GM18502 (cell line): ENCODE measurements around the gene BCAS4.

ENCODE experiments used
- ATAC-seq: cut with Tn5 transposase; IDR thresholded peaks from one replicate; pipeline ENCODE4 v1.9.1; 2021; ENCODE audit warnings: mild to moderate bottlenecking; ENCODE audit not compliant: unreplicated experiment, poor library complexity

BCAS4 gene

GRCh38 chr20:50848846-50849673 lies 54.2 kb downstream of the BCAS4 start:
- ATAC-seq, result no peak

DNA sequence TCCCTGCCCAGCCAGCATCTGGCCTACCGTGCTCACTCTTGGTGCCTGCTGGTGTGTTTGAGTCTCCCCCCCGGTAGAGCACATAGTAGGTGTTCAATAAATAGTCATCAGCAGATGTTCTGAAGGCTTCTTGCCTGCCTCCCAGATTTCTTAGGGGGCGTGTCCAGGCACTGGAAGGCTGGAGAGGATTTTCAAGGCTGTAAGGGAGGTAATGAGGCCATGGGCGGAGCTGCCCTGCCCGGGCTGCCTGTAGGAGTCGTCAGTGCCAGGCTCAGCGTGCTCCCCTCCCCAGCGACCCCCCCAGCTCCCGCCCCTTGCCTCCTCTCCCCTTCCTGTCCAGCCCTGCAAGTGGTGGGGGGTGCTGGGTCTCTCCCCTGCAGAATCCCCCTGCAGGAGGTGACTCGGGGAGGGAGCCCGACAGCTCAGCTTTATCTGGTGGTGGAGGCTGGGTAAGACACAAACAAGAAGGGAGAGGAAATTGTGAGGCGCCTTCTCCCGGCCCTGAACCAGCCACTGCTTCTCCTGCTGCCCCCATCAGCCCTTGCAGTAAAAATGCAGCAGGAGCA lies 55.9 kb downstream of the BCAS4 start:
- no peak for ATAC-seq

GRCh38 chr20:50852085-50852484 lies 57.2 kb downstream of the BCAS4 start:
- no peak for ATAC-seq

- no peak for ATAC-seq
Observed at GRCh38 chr20:50854506-50855249, 59.8 kb downstream of the BCAS4 start.

DNA sequence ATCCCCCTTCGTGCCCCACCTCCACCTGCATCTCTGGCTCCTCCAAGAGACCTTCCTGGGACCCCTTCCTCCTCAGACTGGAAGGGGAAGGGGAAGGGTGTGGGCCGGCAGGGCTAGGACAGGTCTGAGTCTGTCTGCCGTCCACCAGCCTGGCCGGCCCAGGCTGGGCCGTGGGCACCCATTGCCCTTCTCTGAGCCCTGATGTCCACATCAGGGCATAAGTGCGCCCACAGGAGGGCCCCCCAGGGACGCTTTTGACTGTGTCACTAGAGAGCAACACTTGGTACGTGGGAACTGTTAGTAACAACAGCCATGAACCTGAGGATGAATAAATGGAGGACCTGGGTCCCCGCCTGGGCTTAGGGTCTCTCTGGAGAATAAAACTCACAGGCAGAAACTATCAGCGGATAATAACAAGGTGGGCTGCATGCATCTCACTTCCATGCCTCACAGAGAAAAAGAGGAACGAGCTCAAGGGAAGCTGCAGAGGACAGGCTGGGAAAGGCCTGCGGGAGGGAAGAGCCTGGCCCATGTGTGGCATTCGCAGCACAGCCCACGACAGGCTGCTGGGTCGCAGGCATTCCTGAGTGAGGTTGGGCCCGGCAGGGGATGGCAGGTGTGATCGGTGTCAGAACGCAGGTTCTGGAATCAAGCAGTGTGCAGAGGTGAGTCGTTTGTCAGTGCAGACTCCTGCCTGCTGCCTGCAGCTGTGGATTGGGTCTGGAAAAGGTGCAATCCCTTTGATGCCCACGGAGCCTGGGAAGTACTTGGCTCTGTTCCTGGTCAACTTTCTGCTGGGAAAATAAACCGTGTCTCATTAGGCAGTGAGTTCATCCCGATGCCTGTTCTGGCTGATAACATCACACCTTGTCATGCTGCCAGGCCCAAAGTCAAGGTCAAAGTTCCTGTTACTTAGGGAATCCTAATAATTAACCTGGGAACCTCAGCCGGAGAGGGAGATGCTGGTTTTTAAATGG lies 60.9 kb downstream of the BCAS4 start:
- ATAC-seq, result no peak

GRCh38 chr20:50856475-50857041 lies 61.7 kb downstream of the BCAS4 start:
- no peak for ATAC-seq

DNA sequence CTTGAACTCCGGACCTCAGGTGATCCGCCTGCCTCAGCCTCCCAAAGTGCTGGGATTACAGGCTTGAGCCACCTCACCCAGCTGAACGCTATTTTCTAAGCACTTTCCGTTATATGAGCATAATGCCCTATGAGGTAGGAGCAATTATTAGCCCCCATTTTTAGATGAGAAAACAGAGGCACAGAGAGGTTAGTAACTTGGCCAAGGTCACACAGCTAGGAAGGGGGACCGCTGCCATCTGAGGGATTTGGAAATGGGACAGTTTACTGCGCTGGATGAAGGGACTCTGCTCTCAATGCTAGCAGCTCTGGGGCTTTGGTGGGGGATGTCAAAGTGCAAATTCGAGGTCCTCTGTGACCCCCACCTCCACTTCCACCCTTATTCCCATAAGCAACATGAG lies 62.5 kb downstream of the BCAS4 start:
- no peak for ATAC-seq

GRCh38 chr20:50858525-50858924 lies 63.7 kb downstream of the BCAS4 start:
- no peak for ATAC-seq

DNA sequence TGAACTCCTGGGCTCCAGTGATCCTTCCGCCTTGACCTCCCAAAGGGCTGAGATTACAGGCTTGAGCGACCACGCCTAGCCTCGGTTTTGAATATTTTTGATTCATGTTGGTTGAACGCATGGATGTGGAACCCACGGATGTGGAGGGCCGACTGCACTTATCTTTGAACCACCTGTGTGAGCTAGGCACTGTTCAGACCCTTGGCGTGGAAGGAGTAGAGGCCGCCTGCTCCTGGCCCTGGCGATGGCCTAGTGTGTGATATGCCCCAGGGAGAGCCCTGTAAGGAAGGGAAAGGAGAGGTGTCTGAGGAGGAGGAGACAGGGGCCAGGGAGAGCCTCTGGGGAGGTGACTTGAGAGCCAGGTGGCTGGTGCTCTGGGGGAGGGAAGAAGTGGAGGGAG lies 64.3 kb downstream of the BCAS4 start:
- ATAC-seq, result no peak

- no peak for ATAC-seq
Observed at GRCh38 chr20:50861012-50861411, 66.2 kb downstream of the BCAS4 start.

- ATAC-seq, result no peak
Observed at GRCh38 chr20:50862546-50862945, 67.7 kb downstream of the BCAS4 start.

DNA sequence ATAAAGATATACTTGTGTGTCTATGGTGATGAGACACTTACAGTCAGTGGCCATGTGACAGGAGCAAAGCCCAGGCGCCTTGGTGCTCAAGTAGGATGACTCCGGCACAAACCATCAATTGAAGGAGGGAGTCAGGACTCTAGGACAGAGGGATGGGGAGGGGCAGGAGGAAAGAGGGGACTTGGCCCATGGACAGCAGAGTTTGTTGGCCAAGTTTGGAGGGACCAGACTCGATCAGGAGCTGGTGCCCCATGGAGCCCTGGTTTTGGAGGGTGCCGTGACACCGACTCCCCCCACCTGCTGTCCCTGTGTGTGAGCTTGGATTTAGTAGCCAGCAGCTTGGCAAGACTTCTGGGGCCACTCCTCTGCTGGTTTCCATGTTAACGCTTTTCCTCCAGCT lies 70.3 kb downstream of the BCAS4 start:
- ATAC-seq, result no peak

DNA sequence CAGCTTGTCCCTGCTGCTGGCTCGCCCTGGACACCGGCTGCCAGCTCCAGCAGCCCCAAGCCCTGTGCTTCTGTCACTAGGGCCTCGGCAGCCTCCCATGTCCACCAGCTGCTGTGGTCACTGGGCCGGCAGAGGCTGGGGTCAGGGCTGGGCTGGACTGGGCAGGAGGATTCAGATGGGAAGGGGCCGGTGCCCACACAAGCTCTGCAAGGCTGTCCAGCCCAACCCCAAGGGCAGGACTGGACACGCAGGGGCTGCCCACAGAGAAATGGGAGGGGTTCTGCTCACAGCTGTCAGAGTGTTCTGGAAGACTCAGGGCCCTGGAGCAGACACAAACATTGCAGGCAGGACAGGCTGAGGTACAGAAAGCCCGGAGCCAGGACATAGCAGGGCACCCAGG lies 70.7 kb downstream of the BCAS4 start:
- no peak for ATAC-seq

DNA sequence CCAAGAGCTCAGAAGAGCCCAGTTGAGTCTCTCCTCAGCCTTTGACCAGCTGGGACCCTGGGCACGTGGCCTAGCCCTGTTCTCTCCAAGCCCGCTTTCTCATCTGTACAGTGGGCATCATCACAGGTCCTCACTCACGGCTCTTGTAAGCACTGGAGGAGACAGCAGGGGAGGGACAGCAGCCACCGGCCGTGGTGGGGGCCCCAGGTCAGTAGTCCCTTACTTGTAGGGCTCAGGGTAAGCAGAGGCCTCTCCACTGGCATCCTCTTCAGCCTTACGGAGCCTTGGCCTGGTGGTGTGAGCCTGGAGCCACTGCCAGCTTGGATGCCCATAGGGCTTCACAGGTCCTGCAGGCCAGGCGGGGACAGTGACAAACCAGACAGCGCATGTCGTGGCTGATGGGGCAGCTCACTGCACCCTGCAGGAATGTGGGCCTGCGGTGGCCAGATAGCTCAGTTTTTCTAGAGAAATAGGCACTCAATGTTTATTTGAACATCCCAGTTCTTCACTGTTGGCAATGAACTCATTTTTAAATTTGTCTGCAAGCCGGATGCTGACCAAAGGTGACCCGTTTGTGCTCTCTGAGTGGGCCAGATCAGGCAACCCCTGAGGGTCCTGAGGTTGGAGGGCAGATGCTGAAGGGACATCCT lies 71.3 kb downstream of the BCAS4 start:
- no peak for ATAC-seq

GRCh38 chr20:50866831-50867230 lies 72.0 kb downstream of the BCAS4 start:
- ATAC-seq, result no peak

- no peak for ATAC-seq
Observed at GRCh38 chr20:50867805-50868204, 72.9 kb downstream of the BCAS4 start.

GRCh38 chr20:50868509-50869495 lies 73.9 kb downstream of the BCAS4 start:
- ATAC-seq, result no peak

- no peak for ATAC-seq
Observed at GRCh38 chr20:50870561-50871161, 75.8 kb downstream of the BCAS4 start.
